HG03196 (cell line): ENCODE results near the gene PRKAG2.
"Not testable (repeated sequence)": the region's sequence is repeated elsewhere in the genome, so short reads cannot be mapped to it uniquely, and the experiment has no call there.

Source experiments
- ATAC-seq: cut with Tn5 transposase; IDR thresholded peaks from one replicate; pipeline ENCODE4 v1.9.1; 2021; ENCODE audit not compliant: unreplicated experiment

The PRKAG2 gene

DNA sequence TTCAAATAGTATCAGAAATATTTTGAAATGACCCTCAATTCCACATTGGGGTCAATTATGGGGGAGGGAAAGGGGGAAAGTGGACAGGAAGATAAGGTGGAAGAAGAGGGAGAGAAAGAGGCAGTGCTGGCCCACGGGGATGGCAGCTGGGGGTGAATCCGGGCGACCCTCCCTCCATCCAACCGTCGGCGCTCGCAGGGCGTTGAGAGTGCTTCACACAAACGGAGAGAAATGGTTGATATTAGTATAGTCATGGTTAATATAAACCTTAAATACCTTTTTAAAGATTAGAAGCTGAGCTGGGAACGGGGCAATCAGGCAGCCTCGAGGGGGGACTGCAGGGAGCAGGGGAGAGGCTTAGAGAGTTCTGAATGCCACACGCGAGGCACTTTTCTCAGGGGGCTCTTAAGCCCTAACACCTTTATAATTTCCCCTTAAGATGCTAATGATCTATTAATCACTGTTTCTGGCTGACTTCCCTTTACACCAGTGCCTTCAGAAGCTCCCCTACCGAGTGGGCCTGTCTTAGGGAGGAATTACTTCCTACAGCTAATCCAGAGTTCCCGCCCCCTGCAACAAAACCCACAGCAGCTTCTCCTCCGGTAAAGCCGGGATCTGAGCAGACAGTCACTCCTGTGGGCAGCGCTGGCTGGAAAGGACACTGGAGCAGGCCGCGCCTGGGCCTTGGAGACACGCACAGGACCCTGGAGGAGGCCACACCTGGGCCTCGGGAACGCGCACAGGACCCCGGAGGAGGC lies 39.5 kb downstream of the PRKAG2 start:
- no peak for ATAC-seq

DNA sequence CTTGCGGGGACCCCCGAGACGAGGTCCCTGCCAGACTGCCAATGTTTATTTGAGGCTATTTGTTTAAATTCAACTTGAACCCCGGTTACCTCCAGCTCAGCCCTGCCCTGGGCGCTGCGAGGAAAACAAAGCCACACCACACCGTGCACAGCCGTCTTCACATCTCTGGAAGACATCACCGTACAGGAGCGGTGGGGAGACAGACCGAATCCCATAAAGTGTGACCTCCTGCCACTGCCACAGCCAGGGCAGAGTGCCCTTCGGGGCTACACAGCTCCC lies 40.0 kb downstream of the PRKAG2 start:
- ATAC-seq = no peak

DNA sequence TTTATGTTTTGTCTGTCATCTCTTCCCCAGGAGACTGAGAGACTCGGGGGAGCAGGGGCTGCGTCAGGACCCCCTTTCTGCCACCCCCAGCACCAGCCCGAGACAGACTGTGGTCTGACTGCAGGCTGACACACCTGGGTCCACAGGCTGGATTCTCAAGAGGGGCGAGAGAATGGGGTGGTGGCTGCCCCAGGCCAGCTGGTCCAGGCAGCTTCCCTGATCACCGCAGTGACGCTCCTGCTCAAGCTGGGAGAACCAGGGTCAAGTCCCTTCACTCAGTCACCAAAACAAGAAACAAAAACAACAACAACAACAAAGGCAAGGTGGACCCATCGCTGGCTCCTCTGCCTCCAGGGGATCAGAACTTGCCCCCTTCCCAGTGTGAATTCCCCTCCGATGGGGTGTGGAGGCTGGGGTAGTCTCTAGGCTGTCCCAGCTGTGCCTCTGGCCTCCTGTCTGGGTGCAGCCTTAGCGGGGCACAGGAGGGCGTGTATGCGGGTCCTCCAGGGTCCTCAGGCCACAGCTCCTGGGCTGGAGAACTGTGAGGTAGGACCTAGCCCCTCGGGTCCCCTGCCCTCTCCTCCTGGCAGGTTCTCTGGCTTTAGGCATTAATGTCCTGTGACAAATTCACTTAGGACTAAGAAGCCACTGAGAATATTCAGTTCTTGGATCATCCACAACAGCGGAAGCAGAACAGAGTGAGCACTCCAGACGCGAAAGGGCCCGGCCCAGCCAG lies 40.6 kb downstream of the PRKAG2 start:
- ATAC-seq = no peak

DNA sequence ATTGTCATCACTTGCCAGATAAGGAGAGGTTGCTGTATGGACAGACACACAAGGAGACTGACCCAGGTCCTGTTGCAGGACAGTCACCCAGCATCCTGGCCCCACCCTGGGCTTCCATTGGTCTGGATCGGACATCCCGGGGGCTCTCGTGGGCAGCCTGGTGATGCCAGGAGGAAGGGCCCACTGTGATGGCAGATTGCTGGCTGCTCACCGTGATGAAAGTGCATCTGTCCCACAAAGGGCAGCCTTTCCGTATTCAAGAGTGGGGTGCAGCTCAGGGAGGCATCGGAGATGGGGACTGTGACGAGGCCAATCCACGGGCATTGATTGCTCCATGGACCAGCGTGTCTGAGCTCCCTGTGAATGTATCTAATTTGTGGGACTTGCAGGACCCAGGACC lies 41.3 kb downstream of the PRKAG2 start:
- ATAC-seq = no peak

DNA sequence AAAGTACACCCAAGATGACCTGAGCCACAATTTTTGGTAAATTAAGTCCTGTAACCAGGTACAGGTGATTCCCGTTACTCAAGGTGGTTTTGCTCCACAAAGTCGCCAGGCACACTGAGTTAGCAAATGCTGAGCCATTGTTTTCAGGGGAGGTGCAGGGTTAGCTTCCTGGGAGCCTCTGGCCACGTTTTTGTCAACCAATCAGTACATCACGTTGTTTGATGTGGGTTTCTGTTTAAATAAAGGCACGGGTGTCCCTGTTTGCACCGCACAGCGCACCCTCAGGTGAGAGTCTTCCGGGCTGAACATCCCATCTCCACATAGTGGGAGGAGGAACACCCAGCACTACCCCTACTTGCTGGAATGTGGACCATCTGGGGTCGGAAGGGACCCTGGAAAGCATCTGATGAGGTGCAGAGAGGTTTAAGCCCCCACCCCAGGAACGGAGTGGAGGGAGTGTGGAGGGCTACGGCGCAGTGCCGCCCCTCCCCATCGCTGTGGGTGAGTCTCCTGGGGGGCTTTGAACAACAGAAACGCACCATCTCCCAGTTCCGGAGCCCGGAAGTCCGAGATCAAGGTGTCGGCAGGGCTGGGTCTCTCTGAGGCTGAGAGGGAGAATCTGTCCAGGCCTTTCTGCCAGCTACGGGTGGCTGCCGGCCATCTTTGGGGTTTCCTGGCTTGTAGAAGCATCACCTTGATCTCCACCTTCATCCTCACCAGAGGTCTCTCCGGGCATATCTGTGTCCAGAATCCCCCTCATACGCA lies 42.5 kb downstream of the PRKAG2 start:
- no peak for ATAC-seq

DNA sequence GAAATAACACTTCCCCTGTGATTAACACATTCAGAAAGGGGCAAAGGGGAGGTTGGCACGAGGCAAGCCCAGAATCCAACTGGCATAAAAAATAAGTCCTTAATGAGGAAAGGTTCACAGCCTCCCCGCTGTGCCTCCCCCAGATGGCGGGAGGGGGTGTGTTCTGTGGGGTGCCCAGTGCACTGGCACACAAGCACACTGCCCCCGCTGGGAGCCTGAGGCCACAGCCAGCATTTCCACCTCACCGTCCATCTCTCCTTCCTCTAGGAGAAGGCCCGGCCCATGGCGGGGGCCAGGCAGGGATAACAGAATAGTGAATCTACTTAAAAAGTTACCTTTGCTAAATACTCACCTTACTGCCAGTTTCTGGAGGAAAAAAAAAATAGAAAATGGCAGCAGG lies 43.2 kb downstream of the PRKAG2 start:
- ATAC-seq = no peak

DNA sequence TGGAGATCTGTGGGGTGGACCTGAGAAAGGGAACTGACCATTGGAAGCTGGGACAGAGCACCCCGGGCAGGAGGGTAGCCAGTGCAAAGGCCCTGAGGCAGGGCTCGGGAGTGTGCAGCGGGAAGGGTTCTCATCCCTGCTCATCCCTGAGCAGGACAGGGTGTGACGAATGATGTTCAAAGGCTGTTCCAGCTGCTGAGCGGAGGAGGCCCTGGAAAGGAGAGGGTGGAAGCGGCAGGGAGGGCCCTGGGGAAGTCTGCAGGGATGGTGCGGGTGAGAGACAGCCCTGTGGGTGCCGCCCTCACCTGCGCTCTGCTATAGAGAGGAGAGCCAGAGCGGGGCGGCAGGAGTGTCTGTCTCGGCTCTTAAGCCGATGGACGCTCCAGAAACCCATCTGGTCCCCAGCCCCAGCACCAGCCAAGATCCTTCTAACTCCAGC lies 43.7 kb downstream of the PRKAG2 start:
- no peak for ATAC-seq

DNA sequence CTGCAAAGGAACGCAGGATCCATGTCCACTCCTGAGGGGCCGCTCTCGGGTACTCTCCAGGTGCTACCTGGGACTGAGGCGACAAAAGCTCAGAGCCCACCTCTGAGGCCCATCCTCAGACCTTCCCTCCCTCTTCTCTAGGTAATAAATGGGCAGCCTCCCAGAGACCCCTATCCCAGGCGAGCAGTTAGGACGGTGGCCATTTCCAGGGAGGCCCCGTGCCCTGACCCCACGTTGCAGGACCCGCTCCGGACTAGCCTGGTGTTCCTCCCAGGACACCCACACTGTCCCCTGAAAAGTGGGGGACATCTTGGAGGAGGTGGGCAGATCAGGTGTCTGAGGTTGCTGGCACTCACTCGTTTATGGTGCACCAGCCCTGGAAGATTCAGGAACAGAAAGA lies 44.3 kb downstream of the PRKAG2 start:
- no peak for ATAC-seq

DNA sequence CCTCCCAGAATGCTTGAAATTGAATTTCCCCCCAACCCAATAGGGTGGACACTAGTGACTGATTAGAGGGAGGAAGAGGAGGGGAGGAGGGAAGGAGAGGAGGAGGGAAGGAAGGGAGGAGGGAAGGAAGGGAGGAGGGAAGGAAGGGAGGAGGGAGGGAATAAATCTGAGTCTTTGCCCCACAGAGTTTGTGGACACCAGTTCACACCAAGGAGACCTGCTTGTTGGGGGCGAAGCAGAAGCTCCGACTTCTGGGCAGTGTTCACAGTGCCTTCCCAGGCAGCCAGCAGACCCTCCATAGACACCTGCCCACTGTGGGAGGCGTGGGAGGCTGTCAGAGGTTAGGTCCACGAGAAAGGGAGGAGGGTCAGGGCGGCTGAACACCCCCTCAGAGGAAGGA lies 44.8 kb downstream of the PRKAG2 start:
- no peak for ATAC-seq

DNA sequence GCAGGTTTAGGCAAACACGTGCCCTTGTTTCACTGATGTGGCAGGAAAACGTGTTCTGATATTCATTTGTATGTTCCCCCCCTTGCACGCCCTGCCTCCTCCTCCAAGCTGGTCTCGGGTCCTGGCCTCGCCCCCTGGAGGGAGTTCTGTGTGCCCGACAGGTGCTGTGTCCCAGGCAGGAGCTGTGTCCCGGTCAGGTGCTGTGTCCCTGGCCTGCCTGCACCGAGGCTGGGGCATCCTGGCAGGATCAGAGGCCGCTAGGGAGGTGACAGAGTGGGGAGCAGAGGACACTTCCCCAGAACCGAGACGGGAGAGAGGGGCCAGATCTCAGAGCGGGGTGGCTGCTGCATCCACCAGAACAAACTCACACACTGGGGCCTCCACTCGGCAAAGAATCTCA lies 45.3 kb downstream of the PRKAG2 start:
- ATAC-seq = no peak

DNA sequence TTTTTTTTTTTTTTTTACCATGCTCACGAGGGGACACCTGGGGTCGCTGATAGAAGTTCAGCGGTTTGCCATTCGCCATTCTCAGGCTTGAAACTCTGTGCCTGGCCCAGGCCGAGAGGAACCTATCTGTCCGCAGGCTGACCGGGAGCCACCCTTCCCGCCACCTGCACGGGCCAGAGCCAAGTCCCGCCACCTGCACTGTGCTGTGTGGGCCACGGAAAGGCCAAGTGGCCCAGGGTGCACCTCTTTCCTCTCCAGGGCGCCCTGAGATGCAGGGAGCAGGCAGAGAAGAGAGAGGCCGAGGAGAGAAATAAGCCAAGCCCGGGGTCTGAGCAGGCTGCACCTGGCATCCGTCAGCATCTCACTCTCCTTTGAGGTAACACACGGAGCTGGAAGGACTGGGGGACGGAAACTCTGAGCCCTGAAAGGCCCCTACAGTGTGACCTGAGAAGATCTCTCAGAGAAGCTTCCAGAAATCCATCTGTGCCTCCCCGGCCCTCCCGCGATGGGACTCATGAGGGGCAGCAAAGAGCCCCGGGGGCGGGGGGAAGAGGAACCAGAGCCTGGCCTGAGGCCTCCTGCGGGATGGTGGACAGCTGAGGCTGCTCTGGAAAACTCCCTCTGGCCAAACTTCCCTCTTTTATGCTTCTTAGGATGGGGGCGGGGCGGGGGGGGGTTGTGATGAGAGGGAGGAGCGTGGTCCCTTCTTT lies 46.6 kb downstream of the PRKAG2 start:
- no peak for ATAC-seq

DNA sequence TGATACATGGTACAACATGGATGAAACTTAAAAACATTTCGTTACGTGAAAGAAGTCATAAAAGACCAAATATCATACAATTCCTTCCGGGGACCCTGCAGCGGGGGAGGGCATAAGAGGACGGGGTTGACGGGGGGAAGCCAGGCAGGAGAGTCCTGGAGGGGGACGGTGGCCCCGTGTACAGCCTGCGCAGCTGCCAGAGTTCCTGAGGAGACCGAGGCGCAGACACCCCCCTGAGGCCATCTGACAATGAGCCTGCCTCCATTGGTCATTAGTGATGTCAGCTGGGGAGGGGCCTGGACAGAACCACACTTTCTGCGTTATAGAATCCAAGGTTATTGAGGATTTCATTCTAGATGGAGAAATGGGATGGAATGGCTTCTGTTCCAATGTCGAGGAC lies 47.2 kb downstream of the PRKAG2 start:
- ATAC-seq = no peak

DNA sequence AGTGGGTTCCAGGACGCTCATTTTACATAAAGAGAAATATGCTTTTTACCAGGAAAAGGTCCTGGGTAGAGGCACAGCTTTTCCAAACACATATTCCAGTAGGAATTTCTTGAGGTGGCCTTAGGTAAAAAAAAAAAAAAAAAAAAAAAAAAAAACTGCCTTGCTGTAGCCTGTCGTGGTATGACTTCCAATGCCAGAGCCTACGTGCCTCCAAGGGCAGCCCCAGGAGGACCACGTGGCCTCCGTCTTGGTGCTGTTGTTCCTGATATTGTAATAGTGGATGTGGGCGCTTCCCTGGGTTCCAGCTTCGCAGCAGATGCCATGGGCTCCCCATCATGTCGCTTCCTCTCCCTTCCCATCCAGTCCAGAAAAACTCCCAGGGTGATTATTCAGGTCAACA lies 49.3 kb downstream of the PRKAG2 start:
- no peak for ATAC-seq

DNA sequence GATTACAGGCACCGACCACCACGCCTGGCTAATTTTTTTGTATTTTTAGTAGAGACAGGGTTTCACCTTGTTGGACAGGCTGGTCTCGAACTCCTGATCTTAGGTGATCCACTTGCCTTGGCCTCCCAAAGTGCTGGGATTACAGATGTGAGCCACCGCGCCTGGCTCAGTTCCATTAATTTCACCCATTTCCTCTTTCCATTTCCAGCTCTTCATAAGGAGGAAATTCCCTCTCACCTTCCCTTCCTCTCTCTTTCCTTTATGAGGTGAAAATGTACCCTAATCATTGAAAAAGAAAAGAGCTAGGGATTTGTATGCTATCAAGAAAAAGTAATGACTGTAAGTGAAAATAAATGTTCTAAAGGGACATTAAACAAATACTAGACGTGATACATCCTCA lies 50.6 kb downstream of the PRKAG2 start:
- not testable (repeated sequence) for ATAC-seq

DNA sequence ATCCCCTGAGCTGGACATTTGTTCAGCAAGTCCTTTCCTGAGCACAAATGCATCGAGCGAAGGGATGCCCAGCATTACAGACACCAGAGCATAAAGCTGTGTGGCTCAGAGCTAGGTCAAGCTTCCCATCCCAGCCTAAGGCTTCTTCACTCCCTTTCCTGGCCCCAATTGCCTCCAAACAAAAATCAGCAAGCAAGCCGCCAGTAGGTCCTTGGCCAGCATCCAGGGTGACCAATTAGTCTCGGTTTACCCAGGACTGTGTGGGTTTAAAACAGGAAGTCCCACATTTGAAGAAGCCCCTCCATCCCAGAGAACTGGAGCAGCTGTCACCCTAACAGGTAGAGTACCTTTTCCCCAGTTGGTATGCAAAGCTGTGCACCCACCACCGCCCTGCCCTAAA lies 51.2 kb downstream of the PRKAG2 start:
- no peak for ATAC-seq

DNA sequence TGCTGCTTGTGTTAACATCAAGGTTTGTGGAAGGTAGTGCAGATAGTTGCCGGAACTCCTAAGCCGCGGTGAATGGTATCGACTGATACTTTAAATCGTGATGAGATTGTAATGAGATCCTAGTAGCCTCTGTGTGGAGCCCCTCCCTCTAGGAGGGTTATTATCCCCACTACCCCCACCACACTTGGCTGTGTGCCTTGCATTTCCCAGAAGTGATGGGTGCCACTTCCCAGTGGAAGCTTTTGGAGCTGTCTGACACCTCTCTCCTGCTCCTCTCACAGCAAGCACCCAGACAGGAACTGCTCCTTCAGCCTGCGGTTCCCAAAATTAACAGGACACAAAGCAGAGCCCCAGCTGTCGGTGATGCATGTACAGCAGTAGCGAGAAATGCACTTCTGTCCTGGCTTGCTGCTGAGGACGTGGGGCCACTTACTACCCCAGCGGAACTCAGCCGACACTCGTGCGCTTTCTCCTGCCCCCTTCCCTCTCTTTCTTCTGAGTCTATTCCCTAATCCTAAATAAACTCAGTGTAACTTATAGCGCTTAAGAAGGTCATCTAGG lies 52.5 kb downstream of the PRKAG2 start:
- ATAC-seq = no peak

DNA sequence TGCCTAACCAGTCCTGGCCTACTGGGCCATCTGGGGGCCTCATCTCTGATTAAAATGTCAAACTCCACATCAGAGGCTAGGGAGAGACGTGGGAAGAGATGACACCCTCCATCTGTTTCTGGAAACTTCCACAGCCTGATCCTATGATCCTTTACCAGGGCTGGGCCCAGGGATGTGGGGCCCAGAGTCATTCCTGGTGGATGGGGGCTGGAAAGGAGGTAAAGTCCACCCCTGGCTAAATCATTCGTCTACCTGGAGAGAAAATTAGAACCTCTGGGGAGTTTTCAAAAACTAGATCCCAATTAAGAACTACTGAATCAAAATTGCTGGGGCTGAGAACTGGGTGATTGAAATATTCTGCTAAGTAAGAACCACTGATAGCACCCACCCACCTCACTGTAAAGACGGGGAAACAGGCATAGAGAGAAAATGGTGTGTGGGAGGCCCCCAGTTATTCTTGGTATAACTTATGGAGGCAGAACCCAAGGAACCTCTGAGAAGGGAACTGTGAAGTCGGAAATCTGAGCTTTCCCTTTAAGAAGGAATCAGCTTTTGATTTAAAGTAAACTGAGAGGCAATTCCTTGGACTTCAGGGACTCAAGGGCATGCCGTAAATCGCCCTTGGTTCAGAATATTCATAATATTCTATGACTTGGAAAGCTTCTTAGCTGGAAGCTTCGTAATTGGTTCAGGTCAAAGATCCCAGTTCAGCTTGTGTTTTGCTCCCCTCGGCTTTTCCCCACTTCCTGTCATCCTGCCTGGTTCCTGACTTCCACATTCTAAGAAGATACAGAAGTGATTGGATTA lies 53.1 kb downstream of the PRKAG2 start:
- ATAC-seq = no peak

DNA sequence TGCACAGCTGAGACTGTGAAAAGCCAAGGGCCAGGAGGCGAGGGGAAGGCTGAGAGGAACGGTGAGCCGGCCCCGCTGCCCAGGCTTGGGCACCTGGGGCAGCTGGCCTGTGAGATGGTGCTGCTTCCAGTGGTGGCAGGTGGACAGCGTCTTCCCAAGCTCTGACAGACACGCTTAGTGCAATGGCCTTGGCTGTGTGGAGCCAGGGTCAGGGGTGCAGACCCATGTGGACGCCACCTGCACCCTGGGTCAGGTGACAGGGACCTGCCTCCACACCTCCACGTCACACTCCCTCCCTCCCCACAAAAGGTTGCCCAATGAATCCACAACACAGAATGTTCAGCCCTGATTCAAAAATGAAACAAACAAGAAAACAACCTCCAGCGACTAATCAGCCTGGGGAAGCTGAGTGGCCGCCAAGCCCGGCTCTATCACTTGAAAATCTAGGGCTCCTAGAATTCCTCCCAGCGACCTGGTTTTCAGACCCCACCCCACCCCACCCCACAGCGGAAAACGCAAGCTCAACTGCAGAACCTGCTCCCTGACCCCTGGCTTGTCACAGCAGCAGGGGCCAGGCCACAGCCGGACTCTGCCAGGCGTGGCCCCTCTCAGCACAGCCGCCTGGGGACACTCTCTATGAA lies 54.3 kb downstream of the PRKAG2 start:
- no peak for ATAC-seq

DNA sequence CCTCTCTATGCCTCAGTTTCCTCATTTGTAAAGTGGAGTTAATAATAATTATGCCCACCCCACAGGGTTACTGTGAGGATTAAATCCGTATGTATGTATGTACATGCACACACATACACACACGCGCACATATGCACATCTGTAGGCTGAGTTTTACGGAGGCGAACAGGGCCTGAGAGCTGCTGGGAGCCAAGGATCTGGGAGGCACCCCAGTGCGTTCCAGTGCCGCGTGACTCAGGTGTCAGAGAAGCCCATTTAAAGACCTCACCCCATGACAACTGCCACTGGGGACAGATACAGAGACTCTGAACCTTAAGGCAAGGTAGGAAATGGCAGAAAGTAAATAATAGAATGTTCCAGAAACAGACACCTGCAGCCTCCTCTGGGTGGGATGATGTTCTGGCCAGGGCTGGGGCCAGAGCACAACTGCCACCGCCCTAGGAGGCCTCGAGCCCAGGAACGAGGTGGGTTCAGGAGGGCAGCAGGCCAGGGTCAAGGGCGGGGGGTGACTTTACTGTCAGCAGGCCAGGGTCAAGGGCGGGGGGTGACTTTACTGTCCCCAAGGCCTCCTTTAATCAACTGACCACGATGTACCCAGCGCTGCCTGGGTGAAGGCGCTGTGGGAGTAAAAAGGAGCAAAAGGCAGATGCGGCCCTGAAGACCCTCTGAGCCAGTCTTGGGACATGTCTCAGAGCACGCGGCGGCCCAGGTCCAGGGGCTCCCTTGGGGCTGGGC lies 54.9 kb downstream of the PRKAG2 start:
- no peak for ATAC-seq
